ENCODE results near the gene PI3. TPM values are rescaled to one million over a fixed set of nuclear protein-coding genes. Genes with fewer than 3 reads are reported as not detected.
"Not testable (repeated sequence)": the region's sequence is repeated elsewhere in the genome, so short reads cannot be mapped to it uniquely, and the experiment has no call there.

Gene PI3
- total and polyA plus RNA-seq, 5 donors, result not detected

DNA sequence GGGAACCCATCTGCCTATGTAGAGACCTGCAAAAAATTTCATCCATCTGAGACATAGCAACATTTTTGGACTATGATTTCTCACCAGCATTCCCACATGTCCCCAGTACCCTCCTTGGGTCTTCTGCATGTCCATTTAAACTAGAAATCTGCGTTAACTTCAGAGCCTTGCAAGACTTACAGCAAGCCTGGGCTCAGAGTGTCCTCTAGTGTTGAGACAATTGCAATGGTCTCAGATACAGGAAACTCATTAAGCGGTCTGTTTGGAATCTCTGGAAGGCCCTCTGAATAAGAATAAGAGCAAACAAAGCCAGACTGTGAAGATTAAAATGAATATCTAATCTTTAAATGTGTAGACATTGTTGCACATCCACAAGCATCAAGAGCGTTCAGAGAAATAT is 20.5 kb upstream of the PI3 start:
- intact Hi-C loops (cut with DNase I), result no loop called here
- WGBS, result 48% methylated on average over 3 of the region's 3 CpGs
- no peaks in the 10 kb centered on the region for H3K27me3 ChIP-seq (ENCODE audit: control insufficient read depth, insufficient read depth)

DNA sequence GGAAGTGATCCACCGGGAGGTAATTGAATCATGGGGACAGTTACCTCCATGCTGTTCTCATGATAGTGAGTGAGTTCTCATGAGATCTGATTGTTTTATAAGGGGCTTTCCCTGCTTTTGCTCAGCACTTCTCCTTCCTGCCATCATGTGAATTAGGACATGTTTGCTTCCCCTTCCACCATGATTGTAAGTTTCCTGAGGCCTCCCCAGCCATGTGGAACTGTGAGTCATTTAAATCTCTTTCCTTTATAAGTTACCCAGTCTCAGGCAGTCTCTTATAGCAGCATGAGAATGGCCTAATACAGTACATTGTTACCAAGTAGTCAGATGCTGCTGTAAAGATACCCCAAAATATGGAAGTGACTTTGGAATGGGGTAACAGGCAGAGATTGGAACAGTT is 19.9 kb upstream of the PI3 start:
- H3K4me3 ChIP-seq (ENCODE audit: low read length); H3K27me3 ChIP-seq (ENCODE audit: control insufficient read depth, insufficient read depth); intact Hi-C loops (cut with DNase I); H3K4me1 ChIP-seq (ENCODE audit: control insufficient read depth, insufficient read depth, low read length); ATAC-seq; H3K9me3 ChIP-seq (ENCODE audit: control insufficient read depth, low read length); H3K27ac ChIP-seq (ENCODE audit: low read length); DNase-seq: not testable (repeated sequence)
- WGBS, result 90% methylated on average over 1 of the region's 1 CpG

More for the DNA sequence above, 20.5 kb upstream of the PI3 start:
- ATAC-seq (no peak), DNase-seq (no peak)
- H3K9me3 ChIP-seq (ENCODE audit: control insufficient read depth, low read length), result no peaks in the 10 kb centered on the region
- H3K27ac ChIP-seq (ENCODE audit: low read length), result no peak overlapping the region
- H3K4me1 ChIP-seq (ENCODE audit: control insufficient read depth, insufficient read depth, low read length), result no peaks in the 10 kb centered on the region
- H3K4me3 ChIP-seq (ENCODE audit: low read length), result no peak overlapping the region

DNA sequence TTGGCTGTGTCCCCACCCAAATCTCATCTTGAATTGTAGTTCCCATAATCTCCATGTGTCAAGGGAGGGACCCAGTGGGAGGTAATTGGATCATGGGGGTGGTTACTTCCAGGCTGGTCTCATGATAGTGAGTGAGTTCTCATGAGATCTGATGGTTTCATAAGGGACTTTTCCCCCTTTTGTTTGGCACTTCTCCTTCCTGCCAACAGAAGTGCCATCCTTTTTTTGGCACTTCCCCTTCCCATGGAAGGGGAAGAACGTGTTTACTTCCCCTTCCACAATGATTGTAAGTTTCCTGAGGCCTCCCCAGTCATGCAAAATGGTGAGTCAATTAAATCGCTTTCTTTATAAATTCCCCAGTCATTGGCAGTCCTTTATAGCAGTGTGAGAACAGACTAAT is 18.0 kb upstream of the PI3 start:
- Histone ChIP-seq H3K27me3 (ENCODE audit: control insufficient read depth, insufficient read depth) (no peaks in the 10 kb centered on the region), H3K9me3 (ENCODE audit: control insufficient read depth, low read length) (no peaks in the 10 kb centered on the region), H3K27ac (ENCODE audit: low read length) (no peak overlapping the region), H3K4me1 (ENCODE audit: control insufficient read depth, insufficient read depth, low read length) (no peaks in the 10 kb centered on the region), H3K4me3 (ENCODE audit: low read length) (no peak overlapping the region)
- intact Hi-C loops (cut with DNase I), result no loop called here
- 48% methylated on average over 2 of the region's 2 CpGs for WGBS
- DNase-seq, result no peak
- no peak for ATAC-seq

DNA sequence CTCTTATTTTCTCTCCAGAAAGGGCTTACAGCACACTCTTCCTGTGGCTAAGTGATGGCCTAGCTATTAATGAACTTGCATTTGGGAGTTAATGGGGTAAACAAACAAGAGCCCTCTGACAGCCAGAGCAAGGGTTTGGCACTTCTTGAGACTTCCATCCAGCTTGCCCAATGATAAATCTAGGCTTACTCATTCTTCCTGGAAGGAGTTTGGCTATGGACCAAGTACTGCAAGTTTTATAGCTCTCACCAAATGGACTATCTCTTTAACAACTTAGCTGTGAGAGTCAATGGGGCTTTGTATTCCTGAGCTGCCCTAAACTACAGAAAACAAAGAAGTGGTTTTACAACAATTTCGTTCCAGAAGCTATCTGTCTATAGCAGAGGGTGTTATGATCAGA is 16.7 kb upstream of the PI3 start:
- ATAC-seq (peak in 1 of 2 donors; percentile 24), DNase-seq (no peak)
- no peaks in the 10 kb centered on the region for H3K4me1 ChIP-seq (ENCODE audit: control insufficient read depth, insufficient read depth, low read length)
- H3K4me3 ChIP-seq (ENCODE audit: low read length), result no peak overlapping the region
- intact Hi-C loops (cut with DNase I), result no loop called here
- peaks cover 2% of the 10 kb centered on the region for H3K9me3 ChIP-seq (ENCODE audit: control insufficient read depth, low read length)
- H3K27me3 ChIP-seq (ENCODE audit: control insufficient read depth, insufficient read depth), result no peaks in the 10 kb centered on the region
- no peak overlapping the region for H3K27ac ChIP-seq (ENCODE audit: low read length)
- WGBS, result 27% methylated on average over 1 of the region's 1 CpG

DNA sequence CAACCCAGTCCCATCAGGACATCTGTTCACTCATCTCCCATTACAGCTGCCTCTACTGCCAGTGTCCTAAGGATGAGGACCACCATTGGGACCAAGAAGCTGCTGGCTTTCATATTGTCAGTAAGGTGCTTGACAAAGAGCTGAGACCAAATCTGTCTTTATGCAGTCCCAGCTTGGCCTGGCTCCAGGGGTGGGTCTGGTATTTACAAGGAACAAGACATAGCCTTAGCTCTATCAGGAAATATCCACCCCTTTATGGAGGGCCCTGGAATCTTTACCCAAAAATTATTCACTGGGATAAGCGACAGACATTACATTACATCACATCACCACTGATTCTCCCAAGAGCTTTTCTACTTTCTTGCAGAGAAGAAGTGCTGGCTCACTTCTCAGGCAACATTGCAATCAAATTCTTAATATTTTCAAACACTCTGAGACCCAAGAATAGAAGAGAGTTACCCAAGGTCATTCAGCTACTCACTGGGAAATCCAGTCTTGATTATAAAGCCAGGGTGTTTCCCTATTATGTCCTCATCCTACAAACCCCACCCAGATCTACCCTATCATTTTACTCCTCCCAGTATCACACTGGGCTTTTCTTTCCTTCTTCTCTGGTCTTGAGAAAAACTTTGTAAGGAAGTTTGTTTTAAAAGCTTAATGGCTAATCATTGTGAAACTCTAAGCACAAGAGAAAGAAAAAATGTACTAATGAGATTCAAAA is 11.5 kb upstream of the PI3 start:
- WGBS, result 59% methylated on average over 1 of the region's 1 CpG
- H3K27me3 ChIP-seq (ENCODE audit: control insufficient read depth, insufficient read depth), result no peaks in the 10 kb centered on the region
- no peaks in the 10 kb centered on the region for H3K4me1 ChIP-seq (ENCODE audit: control insufficient read depth, insufficient read depth, low read length)
- intact Hi-C loops (cut with DNase I), result no loop called here
- DNase-seq (no peak), ATAC-seq (no peak)
- no peak overlapping the region for H3K4me3 ChIP-seq (ENCODE audit: low read length)
- H3K27ac ChIP-seq (ENCODE audit: low read length), result no peak overlapping the region
- peaks cover 3% of the 10 kb centered on the region for H3K9me3 ChIP-seq (ENCODE audit: control insufficient read depth, low read length)

DNA sequence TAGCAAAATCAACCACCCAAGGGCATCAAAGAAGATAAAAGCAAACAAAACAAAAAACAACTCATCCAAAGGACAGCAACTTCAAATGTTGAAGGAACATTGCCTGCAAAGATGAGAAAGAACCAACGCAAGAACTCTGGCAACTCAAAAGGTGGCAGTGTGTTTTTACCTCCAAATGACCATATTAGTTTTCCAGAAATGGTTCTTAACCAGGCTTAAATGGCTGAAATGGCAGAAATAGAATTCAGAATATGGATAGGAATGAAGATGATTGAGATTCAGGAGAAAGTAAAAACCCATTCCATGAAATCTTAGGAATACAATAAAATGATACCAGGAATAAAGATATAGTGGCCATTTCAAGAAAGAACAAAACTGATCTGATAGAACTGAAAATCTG is 9.8 kb upstream of the PI3 start:
- Histone ChIP-seq H3K4me3 (ENCODE audit: low read length) (no peak overlapping the region), H3K4me1 (ENCODE audit: control insufficient read depth, insufficient read depth, low read length) (no peaks in the 10 kb centered on the region), H3K27ac (ENCODE audit: low read length) (no peak overlapping the region), H3K9me3 (ENCODE audit: control insufficient read depth, low read length) (peaks cover 3% of the 10 kb centered on the region), H3K27me3 (ENCODE audit: control insufficient read depth, insufficient read depth) (no peaks in the 10 kb centered on the region)
- intact Hi-C loops (cut with DNase I), result no loop called here
- 84% methylated on average over 1 of the region's 1 CpG for WGBS
- ATAC-seq, result no peak
- DNase-seq, result no peak

DNA sequence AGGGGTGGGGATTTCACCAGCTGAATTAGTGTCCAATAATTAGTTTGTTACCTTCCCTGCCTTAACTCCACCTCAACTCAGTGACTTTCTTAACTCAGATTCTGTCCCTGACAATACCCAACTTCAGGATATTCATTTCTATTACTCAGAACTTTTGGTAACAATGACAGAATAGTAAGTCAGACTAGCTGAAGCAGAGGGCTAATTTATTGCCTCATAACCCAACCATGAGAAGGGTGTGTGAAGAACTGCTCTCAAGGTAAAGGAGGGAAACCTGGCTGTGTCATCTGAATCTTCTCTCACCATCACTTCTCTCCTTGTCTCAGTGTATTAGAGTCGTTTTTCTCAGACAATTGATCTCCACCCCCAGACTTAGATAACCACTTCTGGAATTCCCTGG is 1.2 kb upstream of the PI3 start:
- intact Hi-C loops (cut with DNase I), result no loop called here
- ATAC-seq, result no peak
- Histone ChIP-seq H3K27ac (ENCODE audit: low read length) (no peak overlapping the region), H3K27me3 (ENCODE audit: control insufficient read depth, insufficient read depth) (no peaks in the 10 kb centered on the region), H3K4me1 (ENCODE audit: control insufficient read depth, insufficient read depth, low read length) (no peaks in the 10 kb centered on the region), H3K4me3 (ENCODE audit: low read length) (no peak overlapping the region), H3K9me3 (ENCODE audit: control insufficient read depth, low read length) (no peaks in the 10 kb centered on the region)
- no peak for DNase-seq
- 10% methylated on average over 1 of the region's 1 CpG for WGBS

DNA sequence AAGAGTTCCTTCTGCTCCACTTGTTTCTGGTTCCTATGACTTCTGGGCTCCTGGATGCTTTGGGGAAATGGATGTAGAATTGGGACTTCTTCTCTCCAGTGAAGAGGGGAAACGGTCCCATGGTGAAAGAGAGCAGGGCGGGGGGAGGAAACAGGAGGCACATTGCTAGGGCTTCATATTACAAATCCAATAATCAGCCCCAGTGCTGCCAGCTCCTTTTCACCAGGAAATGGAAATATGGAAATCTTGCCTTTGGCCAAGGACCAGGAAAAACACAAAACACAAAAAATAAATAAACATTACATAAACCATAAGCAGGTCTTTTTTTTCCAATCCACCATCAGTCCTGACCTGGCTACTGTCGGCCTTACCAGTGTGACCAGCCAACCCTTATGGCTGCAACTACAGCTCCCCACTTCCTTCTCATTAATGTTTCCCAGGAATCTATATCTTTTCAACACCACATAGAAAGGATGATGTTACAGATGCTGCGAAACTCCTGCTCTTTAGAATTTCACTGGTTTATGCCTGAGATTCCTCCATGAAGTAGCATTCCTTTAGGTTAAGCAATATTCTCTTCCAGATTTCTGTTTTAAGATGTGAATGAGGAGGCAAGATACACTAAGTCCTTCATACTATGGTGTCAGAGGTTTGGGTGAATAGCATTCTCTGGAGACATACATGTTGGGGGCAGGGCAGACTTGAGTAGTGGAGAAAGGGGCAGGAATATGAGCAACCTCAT is 2.0 kb downstream of the PI3 start:
- intact Hi-C loops (cut with DNase I), result no loop called here
- Histone ChIP-seq H3K27ac (ENCODE audit: low read length) (no peak overlapping the region), H3K9me3 (ENCODE audit: control insufficient read depth, low read length) (no peaks in the 10 kb centered on the region), H3K4me3 (ENCODE audit: low read length) (no peak overlapping the region), H3K27me3 (ENCODE audit: control insufficient read depth, insufficient read depth) (no peaks in the 10 kb centered on the region), H3K4me1 (ENCODE audit: control insufficient read depth, insufficient read depth, low read length) (no peaks in the 10 kb centered on the region)
- WGBS, result 68% methylated on average over 4 of the region's 4 CpGs
- ATAC-seq, result no peak
- no peak for DNase-seq

DNA sequence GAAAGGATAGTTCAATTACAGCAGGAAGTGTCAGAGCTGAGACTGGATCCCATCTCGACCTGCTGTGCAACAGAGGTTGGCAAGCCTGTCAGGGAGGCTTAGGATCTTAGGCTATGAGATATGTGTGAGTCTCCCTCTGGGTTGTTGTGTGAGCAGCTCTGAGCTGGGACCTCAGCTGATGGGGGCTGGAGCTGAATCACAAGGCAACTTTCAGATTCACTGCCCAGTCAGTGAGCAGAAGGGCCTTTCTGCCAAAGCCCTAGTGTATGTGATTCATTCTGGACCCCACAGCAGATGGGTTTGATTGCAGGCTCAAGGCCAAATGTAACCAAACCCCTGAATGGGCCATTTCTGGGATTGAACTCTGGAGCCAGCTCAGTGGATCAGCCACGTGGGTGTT is 4.5 kb downstream of the PI3 start:
- no peak overlapping the region for H3K27ac ChIP-seq (ENCODE audit: low read length)
- intact Hi-C loops (cut with DNase I), result no loop called here
- H3K4me3 ChIP-seq (ENCODE audit: low read length), result no peak overlapping the region
- no peak for DNase-seq
- no peaks in the 10 kb centered on the region for H3K27me3 ChIP-seq (ENCODE audit: control insufficient read depth, insufficient read depth)
- no peaks in the 10 kb centered on the region for H3K4me1 ChIP-seq (ENCODE audit: control insufficient read depth, insufficient read depth, low read length)
- no peaks in the 10 kb centered on the region for H3K9me3 ChIP-seq (ENCODE audit: control insufficient read depth, low read length)
- no peak for ATAC-seq
- 50% methylated on average over 2 of the region's 2 CpGs for WGBS

DNA sequence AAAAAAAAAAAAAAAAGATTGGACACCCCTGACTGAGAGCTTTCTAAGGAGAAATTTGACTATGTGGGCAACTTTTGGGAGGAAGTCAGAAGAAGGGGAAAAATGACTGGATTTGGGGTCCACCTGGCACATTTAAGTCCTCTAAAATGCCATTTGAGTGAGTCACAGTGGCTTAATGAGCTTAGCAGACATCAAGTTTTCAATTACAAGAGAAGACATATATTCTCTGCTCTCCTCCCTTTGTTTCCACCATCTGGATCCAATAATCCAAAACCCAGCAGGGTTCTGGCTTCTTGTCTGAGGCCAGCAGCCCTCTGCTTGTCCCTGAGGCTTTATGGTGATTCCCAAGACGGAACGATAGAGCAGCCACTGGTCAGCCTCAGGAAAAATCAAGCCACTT is 6.9 kb downstream of the PI3 start:
- WGBS, result 77% methylated on average over 2 of the region's 2 CpGs

DNA sequence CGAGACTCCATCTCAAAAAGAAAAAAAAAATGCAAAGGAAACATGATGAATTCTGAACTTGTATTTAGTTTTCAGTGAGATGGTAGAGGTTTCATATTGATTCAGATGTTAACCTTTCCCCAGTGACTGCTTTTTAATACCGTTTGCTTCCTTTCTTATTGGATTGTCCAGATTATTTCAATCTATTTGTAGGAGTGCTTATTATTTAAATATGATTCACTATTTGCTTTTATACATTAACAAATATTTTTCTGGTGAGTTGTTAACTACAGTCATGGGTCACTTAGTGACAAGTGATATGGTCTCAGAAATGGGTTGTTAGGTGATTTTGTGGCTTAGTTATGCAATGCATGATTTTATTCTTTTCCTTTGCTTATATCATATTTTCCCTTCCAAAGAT is 8.4 kb downstream of the PI3 start:
- no peaks in the 10 kb centered on the region for H3K27me3 ChIP-seq (ENCODE audit: control insufficient read depth, insufficient read depth)
- H3K9me3 ChIP-seq (ENCODE audit: control insufficient read depth, low read length), result no peaks in the 10 kb centered on the region
- no peak overlapping the region for H3K4me3 ChIP-seq (ENCODE audit: low read length)
- H3K27ac ChIP-seq (ENCODE audit: low read length), result no peak overlapping the region
- no peak for ATAC-seq
- no peaks in the 10 kb centered on the region for H3K4me1 ChIP-seq (ENCODE audit: control insufficient read depth, insufficient read depth, low read length)
- no peak for DNase-seq
- intact Hi-C loops (cut with DNase I), result no loop called here
- WGBS, result 85% methylated on average over 2 of the region's 2 CpGs

More for the DNA sequence above, 6.9 kb downstream of the PI3 start:
- no peaks in the 10 kb centered on the region for H3K4me1 ChIP-seq (ENCODE audit: control insufficient read depth, insufficient read depth, low read length)
- intact Hi-C loops (cut with DNase I), result no loop called here
- no peaks in the 10 kb centered on the region for H3K27me3 ChIP-seq (ENCODE audit: control insufficient read depth, insufficient read depth)
- H3K4me3 ChIP-seq (ENCODE audit: low read length), result no peak overlapping the region
- no peak overlapping the region for H3K27ac ChIP-seq (ENCODE audit: low read length)
- ATAC-seq (no peak), DNase-seq (no peak)
- no peaks in the 10 kb centered on the region for H3K9me3 ChIP-seq (ENCODE audit: control insufficient read depth, low read length)
